Heart right ventricle (tissue), 16 donors: ENCODE measurements around the gene IL10. TPM values are rescaled to one million over a fixed set of nuclear protein-coding genes. Genes with fewer than 3 reads are reported as not detected.

Experiments
- ATAC-seq, 8 donors: fragments of 200-7000 bp; cut with Tn5 transposase; one replicate each; pipeline ENCODE4 v1.9.1; 2020; ENCODE audit warnings: mild to moderate bottlenecking in 8 of 8, moderate library complexity in 8 of 8, moderate number of reproducible peaks in 1 of 8
- DNase-seq, 2 donors: peaks; one replicate each; pipeline ENCODE4 v3.0.0-alpha.2; 2020
- H3K27ac ChIP-seq, 10 donors: fragments of 200-600 bp; sonication (generic) in 2 of 10; one replicate each; pipeline versions ENCODE4 v1.5.0 to v1.8.0; 2020 to 2022; ENCODE audit warnings: mild to moderate bottlenecking in 3 of 10
- H3K27me3 ChIP-seq, 7 donors: fragments of 200-600 bp; one replicate each; pipeline ENCODE4 v1.8.0; 2021 to 2022; ENCODE audit warnings: mild to moderate bottlenecking in 2 of 7
- H3K36me3 ChIP-seq, 9 donors: fragments of 200-600 bp; sonication (generic) in 1 of 9; one replicate each; pipeline versions ENCODE4 v1.5.0 to v1.8.0; 2020 to 2022; ENCODE audit warnings: mild to moderate bottlenecking in 2 of 9
- H3K4me1 ChIP-seq, 9 donors: fragments of 200-600 bp; sonication (generic) in 1 of 9; one replicate each; pipeline versions ENCODE4 v1.5.0 to v1.8.0; 2020 to 2022; ENCODE audit warnings: mild to moderate bottlenecking in 4 of 9
- H3K4me3 ChIP-seq, 10 donors: fragments of 200-600 bp; sonication (generic) in 2 of 10; one replicate each; pipeline versions ENCODE4 v1.5.0 to v1.8.0; 2020 to 2022; ENCODE audit warnings: mild to moderate bottlenecking in 7 of 10, moderate library complexity in 2 of 10
- H3K9me3 ChIP-seq, 11 donors: fragments of 200-600 bp in 10 of 11; sonication (generic) in 2 of 11; one replicate each; pipeline versions ENCODE4 v1.5.0 to v1.8.0; 2013 to 2022; ENCODE audit warnings: mild to moderate bottlenecking in 2 of 11, control low read depth in 1 of 11, moderate library complexity in 1 of 11
- CTCF ChIP-seq, 9 donors: fragments of 200-600 bp; sonication (generic) in 2 of 9; IDR thresholded peaks; one replicate each; pipeline versions ENCODE4 v1.5.0 to v1.8.0; 2021 to 2022; ENCODE audit warnings: antibody characterized with exemption in 9 of 9, mild to moderate bottlenecking in 5 of 9, moderate library complexity in 1 of 9
- WGBS, 2 donors: extraction: QIAGEN DNeasy Blood & Tissue Kit; methylation state at CpG; one replicate each; pipeline ENCODE4 v1.1.7; 2013; ENCODE audit warnings: inconsistent platforms in 1 of 2; 5-methylcytosine and 5-hydroxymethylcytosine counted together
- intact Hi-C, 10 donors: fragments of 100-400 bp; cut with DNase I; formaldehyde crosslinking; loops; one replicate each; pipeline versions ENCODE4 v1.11.1 to v1.14.2; 2022
- polyA plus RNA-seq, 2 donors: library from polyadenylated mRNA; stranded (reverse); fragments of 200-250 nt; gene quantifications; one replicate each; pipeline ENCODE4 v1.2.3, GENCODE V29; 2013
- total RNA-seq, 10 donors: library from RNA; stranded (reverse); fragmentation: NEBNext Ultra II Directional in 3 of 10; extraction: Animal tissue kit (Norgen Biotek cat#: 25700) in 3 of 10; gene quantifications; one replicate each; pipeline versions ENCODE4 v1.2.1 to v1.2.4, GENCODE V29; 2021 to 2023
- donor health status: Arrhythmogenic right ventricular cardiomyopathy.
- donor health status: ischemic (EF 13 %, LVEDD 7.1; RV severe dilation, severe dysfunction).
- donor health status: healthy with polysubstance abuse.
- donor health status: DM: no; HTN: yes; CAD: no.
- donor health status: DM: no; HTN: no; CAD: no.
- donor health status: ischemic (EF 25% LVEDD 6.9; RV normal size, moderate dysfunction).
- donor health status: ischemic (EF 25% LVEDD 5.7; RV mildly dilated, moderate dysfunction).
- donor health status: healthy.
- donor health status: DM: yes; HTN: yes; CAD: no.
- donor health status: Ischemic cardiomyopathy.
- donor health status: ischemic (EF 35%, LVEDD 5.7; RV mildly dilated, moderate dysfunction).
- donor health status: nonischemic (EF 11% LVEDD 7.7; RV severe dilation, severe dysfunction).
- donor health status: DM: yes; HTN: yes; CAD: no.
- donor health status: PGD.
- donor health status: ischemic (EF 29% LVEDD 5.4; RV normal size, mild dysfunction).
- donor health status: nonischemic (EF 23%, LVEDD 6.1; RV moderate dilation, normal function).

IL10 gene
- total and polyA plus RNA-seq, 12 donors = 0.25 to 2.6 (median 0.78) TPM; not detected in 2

DNA sequence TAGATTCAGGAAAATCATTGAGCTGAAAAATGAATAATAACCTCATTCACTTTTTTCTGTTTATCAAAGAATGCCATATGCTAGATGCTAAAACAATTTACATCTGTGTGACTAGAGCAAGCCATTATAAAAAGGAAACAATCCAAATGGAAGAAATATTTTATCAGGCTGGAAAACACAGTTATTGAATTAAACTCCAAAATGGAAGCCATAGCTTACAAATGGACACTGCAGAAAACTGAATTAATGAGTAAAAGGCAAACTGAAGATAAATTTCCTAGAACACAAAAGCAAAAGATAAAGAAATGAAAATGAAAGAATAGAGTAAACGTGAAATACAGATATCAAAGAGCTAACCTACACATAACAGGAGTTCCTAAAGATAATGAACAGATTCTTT, 33.1 kb upstream of the IL10 start:
- Histone ChIP-seq H3K4me1 (peaks cover 0 to 31% (median 0%) of the 10 kb centered on the region in 9 donors), H3K27ac (no peak overlapping the region), H3K27me3 (peaks cover 0 to 4% (median 0%) of the 10 kb centered on the region in 7 donors), H3K36me3 (no peaks in the 10 kb centered on the region), H3K4me3 (no peak overlapping the region), H3K9me3 (no peaks in the 10 kb centered on the region)
- WGBS, 2 donors = 67 to 76% methylated on average over 1 of the region's 1 CpG
- intact Hi-C loops = loop anchor here in 8 of 10 donors (5.0 to 10.0 kb wide), 9 partner anchors 59 to 179 kb away; partner anchors contain the start of gene IL20 (in 1 of the 8)
- no peak for TF ChIP-seq CTCF (IDR thresholded peaks at IDR 0.05)
- no peak for DNase-seq
- no peak for ATAC-seq

GRCh38 chr1:206804156-206804737, 32.0 kb upstream of the IL10 start:
- TF ChIP-seq CTCF (IDR thresholded peaks at IDR 0.05) = no peak
- Histone ChIP-seq H3K27ac (peak overlapping the region in 1 of 10 donors; percentile 76), H3K36me3 (no peaks in the 10 kb centered on the region), H3K4me1 (peaks cover 0 to 31% (median 0%) of the 10 kb centered on the region in 9 donors), H3K27me3 (peaks cover 0 to 4% (median 0%) of the 10 kb centered on the region in 7 donors), H3K9me3 (no peaks in the 10 kb centered on the region), H3K4me3 (no peak overlapping the region)
- intact Hi-C loops = loop anchor here in 5 of 10 donors (5.0 to 10.0 kb wide), 5 partner anchors 61 to 181 kb away; partner anchors contain the start of gene IL20 (in 1 of the 5)
- DNase-seq = no peak
- 60 to 94% methylated on average over 1 of the region's 1 CpG for WGBS, 2 donors
- no peak for ATAC-seq

GRCh38 chr1:206803221-206803730, 31.0 kb upstream of the IL10 start:
- peaks cover 0 to 30% (median 0%) of the 10 kb centered on the region in 9 donors for H3K4me1 ChIP-seq
- ATAC-seq (peak in 2 of 8 donors; percentile 37 to 48), DNase-seq (no peak)
- intact Hi-C loops = loop anchor here in 5 of 10 donors (5.0 to 10.0 kb wide), 5 partner anchors 62 to 182 kb away; partner anchors contain the start of gene IL20 (in 1 of the 5)
- H3K36me3 ChIP-seq = no peaks in the 10 kb centered on the region
- peak overlapping the region in 1 of 10 donors; percentile 76 for H3K27ac ChIP-seq
- H3K4me3 ChIP-seq = no peak overlapping the region
- 82 to 86% methylated on average over 8 of the region's 8 CpGs for WGBS, 2 donors
- H3K27me3 ChIP-seq = peaks cover 0 to 5% (median 0%) of the 10 kb centered on the region in 7 donors
- H3K9me3 ChIP-seq = no peaks in the 10 kb centered on the region
- TF ChIP-seq CTCF (IDR thresholded peaks at IDR 0.05) = no peak

GRCh38 chr1:206802401-206802800, 30.1 kb upstream of the IL10 start:
- intact Hi-C loops = loop anchor here in 5 of 10 donors (5.0 to 10.0 kb wide), 5 partner anchors 62 to 182 kb away; partner anchors contain the start of gene IL20 (in 1 of the 5)
- DNase-seq (no peak), ATAC-seq (no peak)
- Histone ChIP-seq H3K9me3 (no peaks in the 10 kb centered on the region), H3K27me3 (peaks cover 0 to 5% (median 0%) of the 10 kb centered on the region in 7 donors), H3K36me3 (no peaks in the 10 kb centered on the region), H3K27ac (peak overlapping the region in 1 of 10 donors; percentile 75), H3K4me3 (no peak overlapping the region), H3K4me1 (peaks cover 0 to 39% (median 0%) of the 10 kb centered on the region in 9 donors)
- WGBS, 2 donors = 90% methylated on average over 4 of the region's 4 CpGs
- no peak for TF ChIP-seq CTCF (IDR thresholded peaks at IDR 0.05)
